ENCODE measurements around the gene LMF1. TPM values are rescaled to one million over a fixed set of nuclear protein-coding genes. Genes with fewer than 3 reads are reported as not detected.

LMF1 gene
- polyA plus RNA-seq, 3 donors: 5.9 to 14.7 (median 10.6) TPM

- H3K27ac Mint-ChIP-seq: peak overlapping the region in 1 of 7 donors; percentile 41
- Histone ChIP-seq H3K9ac (ENCODE audit: insufficient read depth, low read length, poor library complexity, severe bottlenecking) (no peak overlapping the region), H3K36me3 (replicated peaks in 1 of 2; ENCODE audit: control insufficient read depth in 1 of 2, insufficient read depth in 2 of 2, low read length in 2 of 2) (peaks cover 0 to 2% of the 10 kb centered on the region in 2 donors), H3K4me2 (replicated peaks; ENCODE audit: extremely low read depth, low read length, poor library complexity, severe bottlenecking) (no peak overlapping the region), H3K27ac (ENCODE audit: low read depth in 1 of 2, low read length in 2 of 2) (no peak overlapping the region), H4K20me1 (ENCODE audit: insufficient read depth, low read length) (no peaks in the 10 kb centered on the region), H3K4me3 (replicated peaks in 1 of 3; ENCODE audit: low read depth in 2 of 3, low read length in 3 of 3) (no peak overlapping the region), H3K79me2 (ENCODE audit: insufficient read depth, low read length) (no peaks in the 10 kb centered on the region), H2AFZ (ENCODE audit: insufficient read depth, low read depth, low read length, poor library complexity, severe bottlenecking) (no peak overlapping the region), H3K4me1 (ENCODE audit: control insufficient read depth in 1 of 2, insufficient read depth in 2 of 2, low read length in 2 of 2) (no peaks in the 10 kb centered on the region), H3K9me3 (replicated peaks in 1 of 2; ENCODE audit: control insufficient read depth in 1 of 2, insufficient read depth in 1 of 2, low read length in 2 of 2) (no peaks in the 10 kb centered on the region), H3K27me3 (ENCODE audit: control insufficient read depth in 2 of 2, insufficient read depth in 2 of 2, low read length in 2 of 2) (no peaks in the 10 kb centered on the region)
- H3K36me3 Mint-ChIP-seq: peaks cover 0 to 7% of the 10 kb centered on the region in 2 donors
- no peak overlapping the region for H3K4me3 Mint-ChIP-seq
- DNase-seq: no peak
- H3K27me3 Mint-ChIP-seq (ENCODE audit: low read depth in 3 of 3): peaks cover 0 to 5% (median 0%) of the 10 kb centered on the region in 3 donors
- no peak for TF ChIP-seq CTCF (IDR thresholded peaks at IDR 0.05)
- H3K9me3 Mint-ChIP-seq: peaks cover 0 to 3% (median 1%) of the 10 kb centered on the region in 7 donors
- intact Hi-C loops (cut with micrococcal nuclease): no loop called here
- 83% methylated on average over 9 of the region's 20 CpGs for WGBS (ENCODE audit: insufficient coverage)
- H3K4me1 Mint-ChIP-seq: no peaks in the 10 kb centered on the region
These were observed 80.0 kb downstream of the LMF1 start for GRCh38 chr16:890716-891352.

- Histone ChIP-seq H3K9me3 (replicated peaks in 1 of 2; ENCODE audit: control insufficient read depth in 1 of 2, insufficient read depth in 1 of 2, low read length in 2 of 2) (no peaks in the 10 kb centered on the region), H3K9ac (ENCODE audit: insufficient read depth, low read length, poor library complexity, severe bottlenecking) (no peak overlapping the region), H3K27me3 (ENCODE audit: control insufficient read depth in 2 of 2, insufficient read depth in 2 of 2, low read length in 2 of 2) (no peaks in the 10 kb centered on the region), H3K79me2 (ENCODE audit: insufficient read depth, low read length) (no peaks in the 10 kb centered on the region), H3K4me2 (replicated peaks; ENCODE audit: extremely low read depth, low read length, poor library complexity, severe bottlenecking) (no peak overlapping the region), H2AFZ (ENCODE audit: insufficient read depth, low read depth, low read length, poor library complexity, severe bottlenecking) (no peak overlapping the region), H3K36me3 (replicated peaks in 1 of 2; ENCODE audit: control insufficient read depth in 1 of 2, insufficient read depth in 2 of 2, low read length in 2 of 2) (peaks cover 0 to 2% of the 10 kb centered on the region in 2 donors), H3K4me3 (replicated peaks in 1 of 3; ENCODE audit: low read depth in 2 of 3, low read length in 3 of 3) (no peak overlapping the region), H3K27ac (ENCODE audit: low read depth in 1 of 2, low read length in 2 of 2) (no peak overlapping the region), H3K4me1 (ENCODE audit: control insufficient read depth in 1 of 2, insufficient read depth in 2 of 2, low read length in 2 of 2) (no peaks in the 10 kb centered on the region), H4K20me1 (ENCODE audit: insufficient read depth, low read length) (no peaks in the 10 kb centered on the region)
- no peaks in the 10 kb centered on the region for H3K4me1 Mint-ChIP-seq
- H3K36me3 Mint-ChIP-seq: peaks cover 0 to 7% of the 10 kb centered on the region in 2 donors
- peaks cover 0 to 5% (median 0%) of the 10 kb centered on the region in 3 donors for H3K27me3 Mint-ChIP-seq (ENCODE audit: low read depth in 3 of 3)
- H3K9me3 Mint-ChIP-seq: peaks cover 0 to 3% (median 1%) of the 10 kb centered on the region in 7 donors
- no peak overlapping the region for H3K4me3 Mint-ChIP-seq
- 91% methylated on average over 15 of the region's 15 CpGs for WGBS (ENCODE audit: insufficient coverage)
- H3K27ac Mint-ChIP-seq: no peak overlapping the region
- no peak for TF ChIP-seq CTCF (IDR thresholded peaks at IDR 0.05)
- intact Hi-C loops (cut with micrococcal nuclease): no loop called here
- DNase-seq: no peak
These were observed 80.6 kb downstream of the LMF1 start for GRCh38 chr16:890217-890616.

Measured in CD14-positive monocyte (primary cell).